COR-L47 (cell line): Measurements from ENCODE around the gene CATSPERB.
"Not testable (repeated sequence)": the region's sequence is repeated elsewhere in the genome, so short reads cannot be mapped to it uniquely, and the experiment has no call there.

ENCODE experiments used
- DNase-seq: peaks from one replicate; lab custom pipeline; 2025; lab: John Stamatoyannopoulos, UW

Gene CATSPERB, protein sequence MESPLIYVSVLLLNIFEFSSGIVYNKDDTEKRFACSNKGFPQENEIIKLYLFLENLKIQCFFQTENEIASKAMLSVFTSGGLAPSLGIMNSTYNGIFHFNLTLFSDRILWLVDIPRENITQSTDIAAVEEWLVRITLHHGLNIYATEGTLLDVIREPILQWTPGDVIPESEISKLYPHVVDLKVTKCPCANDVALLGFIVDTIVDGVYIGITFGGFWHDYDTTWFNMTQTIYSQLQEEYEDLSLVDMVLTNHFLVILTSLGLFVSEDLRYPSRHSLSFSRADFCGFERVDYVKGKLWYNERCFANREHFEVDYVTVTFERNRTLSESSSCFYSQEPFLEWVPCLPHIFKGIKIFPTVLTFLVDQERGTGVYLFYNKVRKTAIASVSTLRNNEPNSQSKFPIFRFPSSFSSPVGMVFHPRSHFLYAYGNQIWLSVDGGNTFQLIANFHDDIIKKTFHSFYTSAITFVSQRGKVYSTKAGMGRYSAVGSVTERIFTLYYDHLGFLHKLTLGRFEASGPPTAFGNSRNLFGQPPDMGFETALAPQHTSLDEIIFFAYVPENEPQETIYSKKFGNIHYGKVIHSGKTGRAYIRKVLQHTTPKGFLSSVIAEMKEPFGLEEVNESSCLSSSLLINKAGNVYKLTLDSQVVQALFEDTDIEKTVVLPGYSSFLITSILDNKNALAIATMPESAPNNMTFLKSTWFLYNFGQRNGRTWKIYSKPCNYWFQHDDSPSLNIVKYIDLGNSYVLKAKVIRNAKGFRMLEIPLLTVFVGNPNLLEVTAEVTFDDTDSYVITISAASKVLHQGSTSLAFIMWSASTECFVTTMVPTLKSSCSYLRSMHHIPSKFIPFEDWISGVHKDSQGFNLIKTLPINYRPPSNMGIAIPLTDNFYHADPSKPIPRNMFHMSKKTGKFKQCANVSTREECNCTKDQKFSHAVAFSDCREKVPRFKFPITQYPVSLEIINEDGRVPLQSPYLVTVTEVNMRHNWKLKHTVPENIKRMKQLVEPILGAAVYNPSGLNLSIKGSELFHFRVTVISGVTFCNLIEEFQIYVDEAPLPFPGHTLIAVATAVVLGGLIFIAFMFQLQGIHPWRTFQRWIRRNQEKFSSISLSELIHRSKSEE

DNA sequence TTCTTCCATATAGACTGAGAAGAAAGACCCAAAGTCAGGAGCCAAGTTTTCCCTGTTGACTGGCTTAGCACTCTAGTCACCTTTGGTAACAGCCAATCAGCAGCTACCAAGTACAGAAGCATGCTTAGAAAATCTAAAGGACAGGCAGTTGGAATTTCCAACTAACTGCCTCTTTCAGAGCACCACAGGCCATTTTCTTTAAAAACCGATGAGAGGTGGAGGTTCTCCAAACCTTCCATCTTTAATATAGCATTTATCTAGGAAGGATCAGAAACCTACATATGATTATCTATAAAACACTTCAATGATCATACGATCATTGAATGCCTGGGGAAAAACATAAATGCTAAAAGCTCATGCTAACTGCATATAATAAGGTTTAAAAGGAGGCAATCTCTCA is at the start of gene CATSPERB:
Gene CATSPERB, minus strand, starts transcription at position 101 of the 400 bp plus-strand sequence. CDS start 2,607 bp downstream, outside the sequence.
- no peak for DNase-seq

DNA sequence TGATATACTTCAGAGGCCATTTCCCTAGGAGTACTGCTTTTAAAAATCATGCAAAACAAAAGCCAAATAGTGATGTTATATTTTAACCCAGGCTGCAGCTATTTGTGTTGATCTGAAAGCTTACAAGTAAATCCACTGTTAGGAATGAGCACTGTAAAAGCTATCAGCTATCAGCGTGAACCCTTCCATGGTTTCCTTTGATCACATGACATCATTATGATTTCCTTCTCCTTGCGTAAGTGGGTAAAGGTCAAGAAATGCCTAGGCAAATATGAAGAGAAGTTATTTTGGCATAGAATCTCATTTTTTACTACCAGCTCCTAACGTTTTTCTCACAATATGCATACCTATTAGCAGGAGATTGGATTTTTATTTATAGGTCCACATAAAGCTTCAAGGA is 48.6 kb upstream of the CATSPERB start:
- DNase-seq = no peak

DNA sequence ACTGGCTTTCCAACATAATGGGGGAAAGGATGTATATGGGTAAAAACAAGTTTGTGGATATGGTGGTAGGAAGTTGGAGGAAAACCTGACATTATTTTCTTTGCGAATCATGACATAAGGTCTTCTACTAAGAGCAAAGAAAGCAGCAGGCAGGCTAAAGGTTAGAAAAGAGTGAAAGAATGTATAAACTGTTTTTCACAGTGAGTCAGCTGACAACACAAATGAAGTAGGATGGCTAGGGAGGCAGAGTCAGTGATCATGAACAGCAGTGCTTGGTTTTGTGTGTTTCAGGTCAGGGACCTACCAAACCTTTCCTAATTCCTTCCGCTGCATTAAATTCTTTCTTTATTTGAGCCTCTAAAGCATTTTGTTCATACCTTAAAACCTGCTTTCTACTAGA is 46.3 kb upstream of the CATSPERB start:
- DNase-seq = no peak

DNA sequence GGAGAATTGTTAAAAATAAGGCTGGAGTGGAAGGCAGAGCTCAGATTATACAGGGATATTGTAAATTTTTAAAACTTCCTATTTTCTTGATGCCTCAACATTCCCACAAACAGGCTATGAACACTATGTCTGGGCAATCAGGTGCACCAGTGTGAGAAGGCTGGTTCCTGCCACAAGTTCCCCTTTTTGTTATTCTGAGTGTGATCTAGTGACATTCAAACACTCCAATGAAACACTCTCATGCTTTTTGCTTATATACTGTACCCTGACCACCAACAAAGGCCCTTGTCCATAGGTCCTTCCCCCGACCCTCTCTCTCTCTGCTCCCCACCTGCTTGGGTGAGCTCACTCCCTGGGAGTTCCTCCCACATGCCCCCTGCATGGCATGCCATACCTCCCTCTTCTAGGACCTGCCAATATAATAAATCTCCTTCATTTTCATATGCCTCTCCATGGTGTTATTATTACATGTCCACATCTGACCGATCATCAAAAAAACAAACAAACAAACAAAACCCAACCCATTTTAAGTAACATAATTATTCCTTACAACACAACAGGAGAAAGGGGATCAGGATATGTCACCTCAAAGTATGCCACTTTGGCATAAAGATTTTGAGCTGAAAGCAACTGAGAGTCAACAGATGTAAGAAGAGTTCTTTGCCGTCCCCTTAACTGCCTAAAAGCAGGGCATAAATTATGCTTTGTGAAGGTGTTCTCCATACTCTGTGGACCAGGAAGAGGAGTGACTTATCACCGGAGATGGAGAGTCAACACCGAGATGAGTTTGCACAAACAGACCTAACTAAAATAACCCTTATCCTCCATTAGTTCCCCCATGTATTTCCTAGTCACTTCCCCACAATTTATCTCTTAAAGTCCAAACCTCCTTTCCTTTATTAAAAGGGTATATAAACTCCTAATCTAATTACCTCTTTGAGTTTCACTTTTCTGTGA is 42.5 kb upstream of the CATSPERB start:
- DNase-seq = no peak

DNA sequence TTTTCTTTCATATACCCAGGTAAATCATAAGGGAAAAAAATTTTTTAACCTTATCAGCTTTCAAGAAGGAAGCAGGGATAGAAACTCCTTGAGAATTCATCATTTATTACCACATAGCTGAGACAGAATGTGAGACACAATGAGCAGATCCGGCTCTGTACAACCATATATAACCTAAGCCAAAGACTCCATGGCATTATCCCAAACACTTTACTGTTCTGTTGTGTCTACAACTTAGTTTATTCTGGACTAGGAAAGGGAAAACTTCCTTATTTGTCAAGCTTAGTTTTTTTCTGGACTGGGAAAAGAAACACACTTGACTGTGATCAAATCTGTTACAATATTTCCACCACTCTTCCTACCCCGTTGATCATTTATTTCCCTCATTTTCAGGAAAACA is 38.3 kb upstream of the CATSPERB start:
- no peak for DNase-seq

DNA sequence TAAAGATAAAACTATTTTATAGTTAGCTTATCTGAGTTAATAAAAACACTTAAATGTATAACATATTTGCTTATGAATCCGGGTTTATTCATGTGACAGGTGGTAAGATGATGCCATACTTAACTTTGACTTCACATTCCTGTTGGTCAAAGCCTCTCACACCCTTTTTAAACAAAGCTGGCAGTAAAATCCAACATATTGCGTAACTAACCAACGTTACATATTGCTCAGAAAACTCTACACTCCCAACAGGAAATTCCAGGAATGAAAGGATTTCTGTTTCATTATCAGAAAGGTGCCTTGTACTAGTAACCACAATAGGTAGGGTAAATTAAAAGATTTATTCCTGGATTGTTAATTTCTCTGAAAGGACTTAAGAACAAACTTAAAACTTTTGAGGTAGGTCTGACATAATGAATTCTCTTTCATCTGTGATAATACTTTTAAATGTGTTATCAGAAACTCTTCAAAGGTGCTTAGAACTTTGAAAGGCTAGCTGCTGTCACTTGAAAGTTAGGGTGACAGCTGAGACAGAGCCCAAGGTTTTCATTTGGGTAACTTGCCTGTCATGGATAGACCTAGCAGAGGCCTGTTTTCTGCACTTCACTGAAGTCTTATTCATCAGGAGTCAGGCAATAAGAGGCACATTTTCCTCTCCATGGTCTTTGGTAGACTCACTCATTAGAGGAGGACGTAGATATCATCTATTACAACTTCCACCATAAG is 23.8 kb upstream of the CATSPERB start:
- no peak for DNase-seq

DNA sequence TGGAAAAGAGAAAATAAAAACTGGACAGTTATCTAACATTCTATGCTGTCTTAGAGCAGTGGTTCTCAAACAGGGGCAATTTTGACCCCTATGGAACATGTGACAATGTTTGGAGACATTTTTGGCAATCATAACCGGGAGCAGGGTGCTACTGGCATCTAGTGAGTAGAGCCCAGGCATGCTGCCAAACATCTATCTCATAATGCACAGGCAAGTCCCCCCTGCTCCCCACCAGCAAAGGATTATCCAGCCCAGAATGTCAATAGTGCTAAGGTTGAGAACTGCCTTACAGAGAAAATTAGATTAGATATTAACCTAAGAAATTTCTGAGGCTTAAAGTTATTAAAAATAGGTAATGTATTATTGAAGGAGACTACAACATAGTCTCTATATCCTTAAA is 22.9 kb upstream of the CATSPERB start:
- peak; percentile 15 for DNase-seq

DNA sequence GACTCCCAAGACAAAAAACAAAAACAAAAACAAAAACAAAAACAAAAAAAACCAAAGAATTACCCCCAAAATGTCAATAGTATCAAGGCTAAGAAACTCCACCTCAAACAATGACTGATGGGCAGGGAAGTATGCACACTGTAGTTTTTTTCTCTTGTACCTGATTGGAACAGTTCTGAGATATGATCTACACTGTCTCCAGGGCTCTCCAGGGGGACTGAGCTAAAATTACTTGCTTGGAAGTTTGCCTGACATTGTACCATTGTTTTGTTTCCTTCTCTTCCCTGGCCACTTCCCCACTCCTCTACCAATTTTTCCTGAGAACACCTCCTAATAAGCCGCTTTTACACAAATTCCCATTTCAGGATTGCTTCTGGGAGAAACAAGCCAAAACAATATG is 22.3 kb upstream of the CATSPERB start:
- no peak for DNase-seq

DNA sequence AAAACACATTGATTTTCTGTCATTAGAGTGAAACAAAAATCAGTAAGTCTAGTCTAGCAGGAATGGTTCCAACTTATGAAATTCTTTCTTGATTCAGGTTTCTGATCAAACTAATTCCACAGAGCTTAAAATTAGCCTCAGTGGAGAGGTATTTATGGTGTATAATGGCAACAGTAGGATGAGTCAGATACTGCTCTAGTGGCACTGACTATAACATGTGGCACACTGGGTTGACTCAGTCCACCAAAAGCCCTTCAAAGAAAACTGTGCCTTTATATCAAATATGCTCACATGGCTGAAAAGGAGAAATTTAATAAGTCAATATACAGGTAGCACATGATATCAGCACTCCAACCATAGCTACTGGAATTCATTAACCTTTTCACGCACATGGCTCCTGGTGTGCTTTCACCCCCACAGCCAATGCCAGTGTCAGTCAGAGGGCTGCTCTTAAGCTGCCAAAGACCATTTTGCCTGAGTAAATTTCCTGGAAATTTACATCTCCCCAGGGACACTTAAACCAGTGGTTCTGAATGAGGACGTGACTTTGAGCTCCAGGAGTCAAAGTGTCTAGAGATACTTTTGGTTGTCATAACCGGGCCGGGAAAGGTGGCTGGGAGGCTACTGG is 21.7 kb upstream of the CATSPERB start:
- DNase-seq = no peak

DNA sequence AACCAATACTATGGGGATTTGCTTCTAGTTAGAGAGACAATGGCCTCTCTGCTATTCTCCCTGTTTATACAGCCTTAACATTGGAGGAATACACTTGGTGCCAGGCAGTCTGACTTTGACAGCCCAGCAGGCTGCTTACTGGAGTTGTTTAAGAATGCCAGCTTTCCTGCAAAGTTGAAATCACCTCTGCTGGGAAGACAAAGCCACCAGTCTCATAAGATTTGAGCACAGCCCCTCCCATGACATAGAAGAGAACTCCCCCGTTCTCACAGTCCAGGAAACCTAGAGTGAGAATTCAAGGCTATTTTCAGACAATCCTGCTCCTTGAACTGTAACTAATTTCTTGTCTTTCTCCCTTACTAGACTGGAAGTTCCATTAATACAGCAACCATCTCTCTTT is 21.1 kb upstream of the CATSPERB start:
- DNase-seq = no peak

DNA sequence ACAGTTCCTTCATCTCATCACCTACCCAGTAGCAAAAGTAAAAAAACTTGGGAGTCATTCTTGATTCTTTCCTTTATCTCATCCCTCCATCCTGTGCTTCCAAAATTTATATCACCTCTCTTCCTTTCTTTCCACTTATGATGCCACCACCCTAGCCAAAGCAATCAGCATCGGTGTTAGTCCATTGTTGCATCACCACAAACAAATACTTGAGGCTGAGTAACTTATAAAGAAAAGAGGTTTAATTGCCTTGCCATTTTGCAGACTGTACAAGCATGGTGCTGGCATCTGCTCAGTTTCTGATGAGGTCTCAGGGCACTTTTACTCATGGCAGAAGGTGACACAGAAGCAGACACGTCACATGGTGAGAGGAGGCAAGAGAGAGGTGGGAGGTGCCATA is 19.8 kb upstream of the CATSPERB start:
- DNase-seq = no peak

DNA sequence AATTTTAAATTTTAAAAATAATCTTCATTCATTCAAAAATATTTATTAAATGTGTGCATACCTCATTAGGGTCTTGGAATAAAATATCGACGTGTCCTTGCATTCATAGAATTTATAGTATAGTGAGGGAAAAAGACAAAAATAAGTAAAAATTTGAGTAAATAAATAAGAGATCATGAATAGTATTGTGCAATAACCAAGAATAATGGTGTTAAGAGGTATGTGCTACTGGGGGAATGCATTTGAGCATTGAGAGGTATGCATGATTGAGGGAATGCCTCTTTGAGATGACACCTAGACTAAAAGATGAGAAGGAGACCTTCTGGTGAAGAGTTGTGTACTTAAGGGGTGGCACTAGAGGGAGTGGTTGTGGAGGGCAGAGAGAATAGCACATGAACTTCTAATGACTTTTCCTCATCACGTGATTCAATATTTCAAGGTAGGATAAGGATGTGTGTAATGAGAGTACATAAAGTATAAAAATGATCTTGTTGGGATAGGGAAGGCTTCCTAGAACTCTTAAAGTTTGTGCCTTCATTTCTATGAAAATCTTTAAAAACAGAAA is 18.8 kb upstream of the CATSPERB start:
- DNase-seq = no peak

DNA sequence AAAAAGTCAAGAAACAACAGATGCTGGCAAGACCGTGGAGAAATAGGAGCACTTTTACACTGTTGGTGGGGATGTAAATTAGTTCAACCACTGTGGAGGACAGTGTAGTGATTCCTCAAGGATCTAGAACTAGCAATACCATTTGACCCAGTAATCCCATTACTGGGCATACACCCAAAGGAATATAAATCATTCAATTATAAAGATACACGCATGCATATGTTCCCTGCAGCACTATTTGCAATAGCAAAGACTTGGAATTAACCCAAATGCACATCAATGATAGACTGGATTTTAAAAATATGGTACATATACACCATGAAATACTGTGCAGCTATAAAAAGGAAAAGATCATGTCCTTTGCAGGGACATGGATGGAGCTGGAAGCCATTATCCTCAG is 18.0 kb upstream of the CATSPERB start:
- no peak for DNase-seq

DNA sequence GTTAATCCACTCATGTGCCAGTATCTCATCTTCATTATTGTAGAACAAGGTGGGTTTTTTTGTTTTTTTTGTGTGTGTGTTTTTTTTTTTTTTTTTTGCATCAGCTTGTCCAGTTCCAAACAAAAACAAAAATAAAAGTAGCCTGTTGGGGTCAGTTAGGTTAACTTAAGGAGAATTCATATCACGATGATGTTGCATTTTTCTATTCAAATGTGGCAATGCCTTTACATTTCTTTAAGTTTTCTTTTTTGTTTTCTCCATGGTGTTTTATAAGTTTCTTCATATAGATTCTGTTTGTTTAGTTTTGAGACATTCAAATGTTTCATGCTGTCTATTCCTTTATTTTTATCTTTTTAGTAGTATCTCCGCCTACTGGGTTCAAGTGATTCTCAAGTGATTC is 16.2 kb upstream of the CATSPERB start:
- DNase-seq = no peak

DNA sequence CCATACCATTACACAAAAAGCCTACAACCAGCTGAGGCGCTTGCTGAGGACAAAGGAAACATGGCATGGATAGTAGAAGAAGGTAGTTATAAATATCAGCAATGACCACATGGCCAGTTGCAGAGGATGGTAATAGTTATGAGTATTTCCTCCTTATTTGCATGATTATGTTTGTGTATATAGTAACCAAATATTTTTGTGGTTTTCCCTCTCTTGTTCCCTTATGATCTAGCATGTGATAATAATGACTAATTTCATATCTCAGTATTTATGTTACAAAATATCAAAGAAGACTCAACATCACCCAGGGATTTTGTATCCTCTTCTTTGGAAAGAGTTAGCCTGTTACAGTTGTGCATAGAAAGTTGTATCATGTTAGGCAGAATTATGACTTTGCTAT is 13.5 kb upstream of the CATSPERB start:
- no peak for DNase-seq

DNA sequence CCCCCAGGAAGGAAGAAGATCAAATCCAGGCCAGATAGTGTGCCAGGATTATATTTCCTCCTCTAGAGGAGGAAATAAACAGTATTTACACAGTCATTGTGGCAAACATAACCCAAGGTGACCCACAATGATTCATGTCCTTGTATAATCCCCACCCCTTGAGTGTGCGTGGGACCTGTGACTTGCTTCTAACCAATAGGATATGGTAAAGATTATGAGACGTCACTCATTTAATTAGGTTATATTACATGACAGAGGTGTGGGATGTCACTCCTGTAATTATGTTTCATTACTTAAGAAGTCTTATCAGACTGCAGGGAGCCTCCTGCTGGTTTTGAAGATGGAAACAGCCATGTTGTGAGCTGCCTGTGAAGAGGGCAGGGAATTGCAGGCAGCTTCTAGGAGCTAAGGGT is 12.2 kb upstream of the CATSPERB start:
- DNase-seq = no peak

DNA sequence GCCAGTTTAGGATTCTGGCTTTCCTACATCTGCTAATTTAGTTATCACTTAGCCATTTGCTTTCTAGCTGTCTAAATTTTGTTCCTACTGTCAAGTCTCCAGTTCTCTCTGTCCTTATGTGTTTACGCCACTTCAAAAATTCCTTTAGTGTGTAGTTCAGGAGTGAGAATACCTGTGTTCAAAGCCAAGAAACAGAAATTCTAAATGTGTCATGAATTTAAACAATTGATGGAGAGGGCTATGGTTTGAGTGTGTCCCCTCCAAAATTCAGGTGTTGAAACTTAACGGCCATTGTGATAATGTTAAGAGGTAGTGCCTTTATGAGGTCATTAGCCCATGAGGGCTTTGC is 11.4 kb upstream of the CATSPERB start:
- DNase-seq = no peak

DNA sequence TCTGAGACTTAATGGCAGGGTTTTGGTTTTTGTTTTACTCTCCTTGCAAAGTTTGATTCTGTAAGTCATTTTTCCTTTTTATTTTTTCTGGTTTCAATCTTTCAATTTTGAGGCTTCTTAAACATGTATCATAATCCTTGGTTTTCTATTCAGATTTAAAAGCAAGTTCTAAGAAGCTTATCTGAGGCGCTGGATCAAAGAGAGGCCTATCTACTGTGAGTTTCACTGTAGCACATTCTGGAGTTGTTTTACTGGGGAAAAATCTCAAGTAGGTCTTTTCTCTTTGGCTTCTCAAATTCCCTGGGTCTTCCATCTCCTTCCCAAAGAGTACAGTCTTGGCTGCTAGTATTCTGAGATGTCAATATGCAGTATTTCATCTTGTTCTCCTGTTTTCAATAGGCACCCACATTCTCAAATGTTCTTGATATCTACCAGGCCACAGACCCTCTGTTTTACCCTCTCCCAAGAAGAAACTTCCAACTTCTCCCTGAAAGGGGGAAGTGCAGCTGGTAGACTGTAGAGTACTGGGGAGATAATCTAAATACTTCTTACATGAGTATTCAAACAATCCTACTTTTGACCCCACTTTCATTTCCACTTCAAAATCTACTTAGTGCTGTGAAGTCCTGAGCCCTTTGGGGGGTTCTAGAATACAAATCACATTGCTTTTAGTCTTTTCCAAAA is 10.9 kb upstream of the CATSPERB start:
- no peak for DNase-seq

DNA sequence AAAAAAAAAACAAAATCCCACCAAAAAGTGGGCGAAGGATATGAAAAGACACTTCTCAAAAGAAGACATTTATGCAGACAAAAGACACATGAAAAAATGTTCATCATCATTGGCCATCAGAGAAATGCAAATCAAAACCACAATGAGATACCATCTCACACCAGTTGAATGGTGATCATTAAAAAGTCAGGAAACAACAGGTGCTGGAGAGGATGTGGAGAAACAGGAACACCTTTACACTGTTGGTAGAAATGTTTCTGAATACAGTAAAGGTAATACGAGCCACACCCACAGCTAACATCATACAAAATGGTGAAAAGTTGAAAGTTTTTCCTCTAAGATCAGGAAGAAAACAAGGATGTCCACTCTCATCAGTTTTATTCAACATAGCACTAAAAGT is 8.0 kb upstream of the CATSPERB start:
- DNase-seq = not testable (repeated sequence)

DNA sequence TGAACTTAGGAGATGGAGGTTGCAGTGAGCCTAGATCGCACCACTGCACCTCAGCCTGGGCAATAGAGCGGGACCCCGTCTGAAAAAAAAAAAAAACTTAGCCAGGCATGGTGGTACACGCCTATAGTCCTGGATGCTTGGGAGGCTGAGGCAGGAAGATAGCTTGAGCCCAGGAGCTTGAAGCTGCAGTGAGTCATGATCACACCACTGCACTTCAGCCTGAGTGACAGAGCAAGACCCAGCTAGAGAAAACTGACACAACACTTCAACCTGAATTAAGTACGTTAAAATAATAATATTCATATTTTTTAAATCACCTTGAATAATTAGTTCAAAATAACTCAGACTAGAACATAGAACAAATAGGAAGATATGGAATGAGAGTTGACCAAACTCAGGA is 5.7 kb upstream of the CATSPERB start:
- no peak for DNase-seq
